Activated CD4-positive, CD25-positive, alpha-beta regulatory T cell (primary cell): ENCODE data around the gene SLC8A1.

Source experiments
- DNase-seq, 4 experiments: peaks; one replicate each; lab custom pipeline; 2025; lab: John Stamatoyannopoulos, UW

Gene SLC8A1

DNA sequence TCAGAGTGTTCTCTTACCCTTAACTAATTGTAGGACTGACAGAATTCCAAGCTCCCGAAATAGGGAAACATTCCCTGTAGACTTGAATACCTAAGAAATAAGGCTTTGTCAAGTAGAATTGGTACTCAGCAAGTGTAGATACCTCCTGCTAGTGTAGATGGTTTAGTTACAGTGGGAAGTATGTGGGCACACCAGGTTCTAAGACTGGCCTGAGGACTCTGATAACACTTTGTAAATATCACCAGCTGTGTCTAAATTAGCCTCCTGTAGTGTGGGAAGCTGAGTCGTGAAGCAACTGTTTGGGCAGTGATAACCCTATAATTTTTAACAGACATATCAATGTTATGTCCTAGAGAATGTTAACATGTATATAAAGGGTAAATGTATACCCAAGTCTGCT is 304.5 kb downstream of the SLC8A1 start:
- DNase-seq: no peak

DNA sequence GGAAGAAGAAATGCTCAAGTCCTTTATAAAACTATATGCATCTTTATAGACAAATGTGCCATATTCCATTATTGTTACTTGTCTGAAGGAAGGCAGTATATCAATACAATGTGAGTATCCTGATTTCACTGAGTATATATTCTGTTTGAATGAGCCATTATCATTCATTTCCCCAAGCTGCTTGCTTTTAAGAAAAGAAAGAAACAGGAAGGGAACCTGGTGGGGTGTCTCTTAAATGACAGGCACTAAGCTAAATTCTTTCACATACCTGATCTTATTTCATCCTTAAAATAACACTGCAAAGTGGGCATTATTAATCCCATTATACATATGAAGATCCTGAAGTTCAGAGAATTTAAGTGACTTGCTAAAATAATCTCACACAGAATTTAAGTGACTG is 307.9 kb downstream of the SLC8A1 start:
- DNase-seq: no peak

DNA sequence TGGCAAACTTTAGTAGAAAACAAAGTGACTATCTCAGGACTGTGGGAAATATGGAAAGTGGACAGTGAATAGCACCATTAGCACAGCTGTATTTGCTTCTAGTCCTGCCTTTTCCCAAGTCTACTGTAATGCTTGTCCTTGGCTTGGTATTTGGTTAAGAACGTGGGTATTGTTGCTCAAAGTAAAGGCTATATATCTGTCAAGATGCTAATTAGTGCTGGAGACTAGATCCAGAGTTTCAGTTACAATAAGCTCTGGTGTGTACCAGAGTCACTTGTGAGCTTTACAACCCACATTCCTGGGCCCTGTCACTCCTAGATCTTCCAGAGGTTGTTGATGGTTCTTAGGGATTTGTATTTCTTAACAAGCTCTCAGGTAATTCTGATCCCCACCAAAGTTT is 313.6 kb downstream of the SLC8A1 start:
- DNase-seq: no peak

DNA sequence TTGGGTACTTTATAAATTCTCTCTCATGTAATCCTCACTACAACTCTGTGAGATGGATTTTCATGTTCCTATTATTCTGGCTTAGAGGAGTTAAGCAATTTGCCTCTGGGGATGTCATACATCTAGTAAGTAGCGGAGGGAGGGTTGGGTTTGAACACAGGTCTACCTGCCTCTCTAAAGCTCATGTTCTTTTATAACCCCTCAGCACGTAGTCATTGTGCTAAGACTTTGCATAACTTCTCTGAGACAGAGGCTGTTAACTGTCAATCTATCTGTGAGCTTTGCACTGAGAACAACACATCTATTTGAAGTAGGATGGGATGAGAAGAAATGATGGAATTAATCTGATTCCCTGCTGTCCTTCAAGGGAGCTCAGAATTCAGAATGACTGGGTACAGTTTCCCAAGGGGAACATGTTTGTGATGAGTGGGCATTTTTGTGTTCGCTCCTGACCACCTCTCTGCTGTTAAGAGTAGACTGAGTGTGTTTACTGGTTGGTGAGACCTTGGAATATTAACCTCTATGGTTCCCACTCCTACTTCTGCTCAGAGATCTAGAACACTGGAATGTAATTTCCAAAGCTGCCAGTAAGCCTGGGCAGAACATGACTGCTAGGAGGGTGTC is 320.7 kb downstream of the SLC8A1 start:
- no peak for DNase-seq

DNA sequence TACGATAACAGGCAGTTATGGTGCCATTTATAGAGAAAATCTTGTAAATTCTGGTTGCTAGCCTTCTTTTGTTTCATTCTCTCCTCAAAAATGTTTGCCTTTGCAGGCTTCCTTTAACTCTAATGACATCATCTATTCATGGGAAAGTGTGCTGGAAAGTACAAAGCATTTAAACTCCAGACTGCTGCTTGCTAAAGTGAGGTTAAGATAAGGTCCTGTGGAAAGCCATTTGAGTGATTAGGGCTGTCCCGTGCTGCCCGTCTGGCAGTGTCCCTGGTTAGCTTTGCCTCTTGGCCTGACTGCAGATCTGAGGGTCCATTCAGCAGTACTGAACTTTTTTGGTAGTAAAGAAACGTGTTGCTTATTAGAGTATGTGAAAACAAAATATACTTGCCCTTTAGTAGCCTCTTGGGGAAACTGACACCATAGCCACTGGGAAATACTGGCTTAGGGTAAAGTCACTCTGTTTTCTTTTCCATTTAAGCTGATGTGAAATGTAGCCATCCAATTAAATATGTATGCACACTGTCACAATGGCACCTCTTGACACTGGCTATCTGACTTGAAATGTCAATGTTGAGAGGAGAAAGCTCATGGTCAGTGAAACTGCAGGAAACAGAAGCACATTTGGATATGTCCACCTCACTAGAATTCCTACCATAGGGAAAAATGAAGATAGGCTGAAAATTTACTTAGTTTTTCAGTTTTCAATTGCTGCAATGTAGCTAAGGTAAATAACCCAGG is 321.5 kb downstream of the SLC8A1 start:
- DNase-seq: no peak

DNA sequence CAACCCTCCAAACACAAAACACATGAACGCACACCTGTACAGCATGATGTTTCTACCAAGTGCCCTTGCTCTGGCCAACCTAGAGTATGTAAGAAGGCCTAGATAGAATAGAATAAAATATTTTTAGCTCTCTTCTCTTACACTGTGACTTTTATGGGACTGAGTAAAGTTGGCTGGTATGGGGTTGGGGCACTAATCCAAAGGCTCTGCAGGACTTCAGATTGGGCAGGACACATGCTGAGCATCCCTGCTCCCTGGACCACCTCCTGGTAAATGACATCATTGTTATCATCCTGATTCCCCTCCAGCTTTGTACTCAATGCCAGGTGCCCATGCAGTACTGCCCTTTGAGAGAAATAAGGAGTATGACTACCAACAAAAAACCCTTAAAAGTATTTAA is 322.2 kb downstream of the SLC8A1 start:
- DNase-seq: no peak

DNA sequence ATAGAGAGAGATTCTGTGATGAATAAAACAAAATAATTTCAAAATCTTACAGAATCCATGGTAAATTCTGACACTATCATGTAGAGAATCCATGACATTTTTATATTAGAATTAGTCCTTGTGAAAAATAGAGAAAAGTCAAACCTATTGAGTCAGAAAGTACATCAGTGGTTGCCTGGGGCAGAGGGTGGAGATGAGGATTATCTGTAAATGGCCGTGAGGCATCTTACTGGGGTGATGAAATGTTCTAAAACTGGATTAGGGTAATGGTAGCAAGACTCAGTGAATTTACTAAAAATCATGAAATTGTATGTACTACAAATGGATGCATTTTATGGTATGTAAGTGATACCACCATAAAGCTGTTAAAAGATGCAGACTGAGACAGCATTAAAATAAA is 323.1 kb downstream of the SLC8A1 start:
- no peak for DNase-seq

DNA sequence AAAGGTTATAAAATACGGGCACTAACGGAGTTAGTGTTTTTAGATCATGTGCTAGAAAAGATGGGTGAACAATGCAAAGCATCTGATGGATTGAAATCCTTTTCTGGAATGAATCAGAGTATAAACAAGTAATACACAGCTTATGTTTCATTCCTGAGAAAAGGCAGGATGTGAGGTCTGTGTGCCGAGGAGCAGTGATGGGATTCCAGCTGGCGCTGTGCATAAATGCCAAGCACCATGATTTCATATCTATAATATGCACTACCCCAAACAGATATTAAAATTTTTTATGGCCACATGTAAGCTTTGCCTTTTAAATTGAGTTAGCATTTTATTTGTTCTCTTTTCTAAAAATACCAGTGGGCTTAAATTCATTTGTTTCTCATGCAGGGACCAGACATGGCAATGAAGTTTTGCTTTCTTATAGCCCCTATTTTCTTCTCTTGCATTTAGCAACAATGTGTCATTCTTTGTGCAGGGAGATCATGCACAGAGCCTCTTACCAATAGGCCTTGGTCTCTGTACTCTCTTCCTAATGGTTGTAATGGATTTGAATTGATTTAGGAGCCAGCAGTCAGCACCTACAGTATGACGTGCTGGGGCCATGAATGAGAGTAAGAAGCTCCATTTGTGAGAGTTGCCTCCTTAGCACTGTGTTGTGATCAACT is 323.9 kb downstream of the SLC8A1 start:
- no peak for DNase-seq

DNA sequence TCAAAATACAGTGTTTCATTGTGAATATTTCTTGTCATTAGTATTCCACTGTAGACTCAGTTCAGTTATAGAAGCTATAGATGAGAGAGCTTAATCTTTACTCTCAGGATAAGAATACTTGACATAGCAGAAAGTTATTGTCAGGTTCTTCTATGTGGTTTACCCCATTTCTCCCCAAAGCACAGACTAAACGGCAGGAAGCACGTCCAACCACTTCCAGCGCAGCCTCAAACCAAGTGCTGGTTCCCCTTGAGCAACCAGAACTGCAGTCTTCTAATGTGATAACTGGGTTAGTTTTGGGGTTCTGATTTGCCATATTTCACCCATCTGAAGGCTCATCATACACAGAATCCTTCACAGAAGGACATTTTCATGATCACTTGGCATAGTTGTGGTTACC is 324.7 kb downstream of the SLC8A1 start:
- DNase-seq: no peak

DNA sequence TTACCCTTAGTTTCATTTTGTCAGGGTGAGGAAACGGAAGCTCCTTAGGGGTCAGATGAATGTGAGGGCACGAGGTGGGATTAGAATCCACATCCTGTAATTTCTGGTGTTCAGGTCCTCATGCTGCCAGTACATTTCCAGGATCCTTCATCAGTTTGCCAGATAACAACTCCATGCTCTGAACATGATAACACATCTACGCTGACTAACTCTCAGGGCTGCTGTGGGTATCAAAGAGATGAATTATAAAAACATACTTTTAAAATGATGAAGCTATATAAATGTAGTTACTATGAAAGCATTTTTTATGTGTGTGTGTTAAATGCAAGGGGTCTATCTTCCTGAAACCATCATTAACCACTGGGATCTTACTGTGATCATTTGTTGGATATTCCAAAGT is 325.9 kb downstream of the SLC8A1 start:
- DNase-seq: no peak

DNA sequence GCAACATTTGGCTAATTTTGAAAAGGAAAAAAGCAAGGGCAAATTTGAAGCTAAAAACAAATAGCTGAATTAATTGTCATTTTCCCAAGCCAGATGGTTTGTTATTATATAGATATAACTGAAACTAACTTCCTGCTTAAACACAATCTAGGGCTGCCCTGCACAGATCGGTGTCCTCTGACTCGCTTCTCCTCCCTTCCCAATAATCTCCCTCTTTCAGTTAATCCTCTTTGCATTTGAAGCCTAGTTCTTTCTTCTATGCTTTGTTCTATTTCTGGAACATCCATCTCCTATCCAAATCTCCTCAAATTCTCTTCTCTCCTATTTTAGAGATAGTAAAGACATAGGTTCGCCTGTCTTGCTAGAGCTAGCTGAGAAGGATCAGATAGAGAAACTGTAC is 328.1 kb downstream of the SLC8A1 start:
- no peak for DNase-seq

DNA sequence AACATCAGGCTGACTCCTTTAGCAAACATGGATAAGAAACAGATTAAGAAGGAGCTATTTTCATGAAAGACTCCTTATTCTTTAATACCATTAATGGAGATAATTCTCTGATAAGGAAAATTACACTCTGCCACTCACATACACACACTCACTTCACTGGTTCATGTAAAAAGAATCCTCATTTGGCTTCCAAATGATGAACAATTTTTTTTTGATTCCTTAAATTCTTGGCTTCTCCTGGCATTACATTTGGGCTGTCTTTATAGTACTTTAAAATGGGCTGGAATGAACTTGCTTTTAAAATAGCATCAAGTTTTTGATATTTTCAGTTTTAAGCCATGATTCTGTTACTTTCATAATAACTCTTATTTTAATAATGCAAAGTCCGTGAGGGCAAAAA is 328.6 kb downstream of the SLC8A1 start:
- DNase-seq: no peak

DNA sequence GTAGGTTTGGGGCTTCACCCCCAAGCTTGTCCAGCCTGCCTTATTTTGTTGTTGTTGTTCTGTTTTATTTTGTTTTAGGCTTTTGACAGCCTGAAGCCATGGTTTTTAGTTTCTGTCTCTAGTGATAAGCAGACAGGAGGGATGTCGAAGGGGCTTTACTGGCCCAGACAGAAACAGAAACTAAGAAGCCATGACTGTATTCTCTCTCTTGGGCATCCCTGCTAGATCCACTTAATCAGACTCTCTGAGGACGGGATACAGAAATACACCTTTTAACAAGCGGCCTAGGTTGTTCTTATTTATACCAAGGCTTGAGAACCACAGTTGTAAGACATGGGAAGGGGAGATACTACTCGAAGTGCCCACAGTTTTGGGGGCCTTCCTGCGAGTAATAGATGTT is 330.9 kb downstream of the SLC8A1 start:
- DNase-seq: no peak

DNA sequence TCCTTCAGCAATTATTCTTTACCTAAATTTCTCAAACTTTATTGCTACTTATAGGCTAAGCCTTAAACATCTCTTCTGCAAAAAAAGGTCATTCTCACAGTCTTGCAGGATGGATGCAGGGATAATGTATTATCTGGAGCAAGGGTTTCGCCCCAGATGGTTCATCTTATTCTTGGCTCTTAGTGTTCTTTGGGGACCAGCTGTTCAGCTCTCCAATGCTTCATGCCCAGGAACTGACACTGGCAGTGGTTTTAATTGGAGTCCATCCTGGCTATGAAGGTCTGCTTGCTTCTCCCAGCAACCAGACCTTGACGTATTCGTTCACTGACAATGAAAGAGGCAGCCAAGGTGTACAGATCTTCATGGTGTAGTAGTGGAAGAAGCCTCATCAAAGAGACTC is 331.9 kb downstream of the SLC8A1 start:
- no peak for DNase-seq

DNA sequence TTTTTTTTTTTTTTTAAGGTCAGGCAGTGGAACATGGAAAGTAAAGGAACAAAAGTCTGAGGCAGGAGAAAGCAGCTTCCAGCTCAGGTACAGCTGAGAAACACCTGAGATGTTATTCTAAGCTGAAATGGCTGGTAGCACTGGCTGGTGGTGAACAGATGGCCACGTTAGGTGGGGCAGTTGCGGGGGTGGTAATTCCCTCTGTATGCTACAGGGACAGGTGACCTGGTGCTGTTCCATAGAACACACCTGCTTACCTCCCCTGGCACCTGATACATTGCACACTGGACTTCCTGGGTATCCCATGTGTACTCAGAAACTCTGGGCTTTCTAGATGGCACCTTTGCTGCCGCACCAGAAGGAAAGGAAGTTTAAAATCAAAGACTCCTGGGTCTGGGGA is 333.3 kb downstream of the SLC8A1 start:
- no peak for DNase-seq

DNA sequence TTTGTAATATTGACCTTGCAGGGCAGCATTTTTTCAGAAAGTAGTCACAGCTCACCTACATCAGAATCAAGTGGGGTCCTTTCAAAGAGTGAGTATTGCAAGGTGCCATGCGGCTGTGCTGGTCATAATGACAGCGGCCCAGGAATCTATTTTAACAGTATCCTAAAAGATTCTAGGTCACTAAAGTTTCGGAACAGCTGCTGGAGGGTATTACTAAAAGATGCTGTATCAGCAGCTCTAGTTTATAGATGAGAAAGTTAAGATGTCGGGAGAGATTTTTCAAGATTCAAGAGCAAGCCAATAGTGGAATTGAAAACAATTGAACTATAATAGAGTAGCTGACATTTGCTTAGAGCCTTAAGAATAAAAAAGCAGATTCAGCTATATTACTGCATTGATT is 336.0 kb downstream of the SLC8A1 start:
- no peak for DNase-seq

DNA sequence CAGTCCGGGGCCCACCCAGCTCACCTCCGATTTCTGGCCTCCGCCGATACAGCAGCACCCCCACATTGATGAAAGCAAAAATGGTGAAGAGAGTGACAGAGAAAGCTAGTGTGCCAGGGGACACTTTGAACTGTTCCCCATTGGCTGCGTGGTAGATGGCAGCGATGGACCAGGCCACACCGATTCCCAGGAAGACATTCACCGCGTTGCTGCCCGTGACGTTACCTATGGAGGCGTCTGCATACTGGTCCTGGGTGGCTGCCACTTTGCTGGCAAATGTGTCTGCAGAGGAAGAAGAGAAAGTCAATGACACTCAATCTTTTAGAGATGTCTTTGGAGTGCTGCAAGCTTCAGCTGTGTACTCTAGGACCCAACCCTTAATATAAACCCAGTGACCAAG is 336.5 kb downstream of the SLC8A1 start:
- DNase-seq: no peak

DNA sequence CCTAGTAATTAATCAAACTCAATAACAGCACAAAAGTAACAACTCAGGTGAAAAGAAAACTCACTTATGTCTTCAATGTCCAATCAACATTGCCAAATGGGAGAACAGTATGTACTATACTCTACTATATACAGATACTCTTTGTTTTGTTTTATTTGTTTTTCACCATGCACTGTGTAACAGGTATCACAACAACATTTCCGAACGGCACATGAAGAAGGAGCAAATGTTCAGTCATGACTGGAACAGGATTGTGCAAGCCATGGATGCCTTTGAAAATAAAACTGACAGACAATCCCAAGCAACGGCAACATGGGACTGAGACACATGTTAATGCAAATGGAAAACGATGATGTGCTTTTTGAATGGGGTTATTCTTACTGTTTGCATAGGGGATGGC is 337.9 kb downstream of the SLC8A1 start:
- no peak for DNase-seq

DNA sequence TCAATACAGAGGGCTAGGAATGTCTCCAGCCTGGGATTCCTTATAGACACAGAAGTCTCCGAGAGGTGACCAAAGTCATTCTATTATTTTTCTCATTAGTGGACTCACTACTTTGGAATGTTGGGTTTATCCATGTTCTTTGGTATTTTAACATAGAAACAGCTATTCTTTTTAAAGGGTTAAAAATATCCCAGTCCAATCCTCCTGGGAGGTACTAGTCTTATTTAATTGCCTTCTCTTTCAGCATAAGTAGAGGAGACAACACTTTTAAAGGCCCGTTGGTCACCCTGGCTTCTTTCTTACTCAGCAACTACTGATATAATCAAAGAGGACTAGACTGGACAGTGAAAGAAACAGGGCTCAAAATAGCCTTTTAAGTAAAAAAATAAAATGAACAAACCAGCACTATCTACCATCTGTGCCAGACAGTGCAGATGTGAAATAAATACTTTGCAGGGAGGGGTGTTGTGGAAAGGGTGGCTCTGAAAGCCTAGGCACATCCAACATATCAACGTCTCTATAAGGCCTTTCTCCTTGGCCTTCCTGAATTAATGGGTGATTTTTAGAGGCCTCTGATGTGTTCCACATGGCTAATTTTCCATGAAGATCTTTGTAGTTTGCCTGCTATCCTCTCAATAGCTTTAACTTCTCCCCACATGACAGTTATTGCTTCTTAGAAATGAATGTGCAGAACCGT is 338.5 kb downstream of the SLC8A1 start:
- DNase-seq: no peak

DNA sequence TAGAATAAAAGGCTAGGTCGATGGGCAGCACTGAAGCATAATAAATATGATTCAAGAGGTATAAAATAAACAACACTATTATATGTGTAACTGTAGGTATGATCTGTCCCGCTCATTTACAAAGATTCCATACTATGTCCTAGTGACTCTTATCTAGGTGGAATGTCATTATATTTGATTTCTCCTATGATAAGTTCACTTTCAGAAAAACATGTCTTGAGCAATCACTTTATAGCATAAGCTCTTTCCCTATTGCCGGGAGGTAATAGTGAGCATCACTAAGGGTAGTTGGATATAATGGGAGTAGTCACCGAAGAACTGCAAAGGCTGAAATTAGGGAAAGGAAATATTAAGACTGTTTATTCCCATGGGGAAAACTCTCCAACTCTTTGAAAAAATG is 342.5 kb downstream of the SLC8A1 start:
- no peak for DNase-seq

DNA sequence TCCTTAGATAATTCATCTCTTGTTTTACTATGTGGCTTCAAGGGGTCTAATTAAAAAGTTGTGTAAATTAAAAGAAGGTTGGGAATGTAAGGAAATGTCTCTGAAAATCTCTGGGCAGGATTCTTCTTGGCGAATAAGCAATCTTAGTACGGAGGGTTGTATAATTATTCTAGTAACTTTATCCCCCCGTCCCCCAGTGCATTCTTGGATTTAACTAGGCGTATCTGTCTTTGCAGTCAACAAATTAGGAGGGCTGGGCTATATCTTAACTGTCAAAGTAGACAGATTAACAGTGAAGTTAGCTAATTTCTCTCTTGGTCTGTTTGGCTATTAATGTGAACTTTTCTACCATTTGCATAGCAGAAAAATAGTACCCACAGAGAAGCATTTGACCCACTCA is 343.0 kb downstream of the SLC8A1 start:
- no peak for DNase-seq

DNA sequence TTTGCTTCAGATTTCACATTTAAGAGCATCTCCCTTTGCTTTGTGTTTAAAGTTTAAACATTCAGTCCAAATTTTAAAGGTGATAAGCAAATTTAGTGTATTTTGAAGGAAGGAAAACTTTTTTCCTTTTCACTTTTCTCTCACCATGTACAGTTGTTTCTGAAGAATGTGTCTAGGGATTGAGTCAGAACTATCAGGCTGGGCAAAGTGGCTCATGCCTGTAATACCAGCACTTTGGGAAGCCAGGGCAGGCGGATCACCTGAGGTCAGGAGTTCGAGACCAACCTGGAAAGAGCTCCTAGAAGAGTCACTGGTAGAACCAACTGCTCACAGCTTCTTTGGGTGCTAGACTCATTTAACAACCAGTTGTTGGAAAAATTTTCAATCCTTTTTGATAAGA is 345.8 kb downstream of the SLC8A1 start:
- DNase-seq: no peak

DNA sequence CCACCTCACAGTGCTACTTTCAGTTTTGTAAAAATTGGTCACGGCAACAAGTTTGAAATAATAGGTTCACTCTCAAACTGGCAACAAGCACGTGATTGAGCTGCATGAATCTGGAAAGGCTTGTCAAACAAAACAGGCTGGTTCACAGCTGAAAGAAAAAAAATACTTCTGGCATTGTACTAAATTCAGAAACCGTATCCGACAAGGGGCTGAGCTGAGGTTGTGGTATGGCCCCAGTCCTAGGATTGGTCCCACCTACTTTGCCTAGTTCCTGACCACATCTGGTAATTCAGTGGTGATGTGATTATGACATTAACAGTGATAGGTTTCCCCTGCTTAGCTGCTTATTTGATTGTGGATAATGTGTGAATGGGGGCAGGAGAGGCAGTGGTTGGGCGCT is 346.3 kb downstream of the SLC8A1 start:
- no peak for DNase-seq
